Activated effector memory CD4-positive, alpha-beta T cell treated with anti-CD3 and anti-CD28 coated beads, Interleukin-2, amount 50 U/mL, for 16 hours (primary cell): ENCODE data around the gene PALMD.

Source experiments
- DNase-seq: peaks from one replicate; pipeline ENCODE4 v3.0.0-alpha.2; 2020

PALMD gene

DNA sequence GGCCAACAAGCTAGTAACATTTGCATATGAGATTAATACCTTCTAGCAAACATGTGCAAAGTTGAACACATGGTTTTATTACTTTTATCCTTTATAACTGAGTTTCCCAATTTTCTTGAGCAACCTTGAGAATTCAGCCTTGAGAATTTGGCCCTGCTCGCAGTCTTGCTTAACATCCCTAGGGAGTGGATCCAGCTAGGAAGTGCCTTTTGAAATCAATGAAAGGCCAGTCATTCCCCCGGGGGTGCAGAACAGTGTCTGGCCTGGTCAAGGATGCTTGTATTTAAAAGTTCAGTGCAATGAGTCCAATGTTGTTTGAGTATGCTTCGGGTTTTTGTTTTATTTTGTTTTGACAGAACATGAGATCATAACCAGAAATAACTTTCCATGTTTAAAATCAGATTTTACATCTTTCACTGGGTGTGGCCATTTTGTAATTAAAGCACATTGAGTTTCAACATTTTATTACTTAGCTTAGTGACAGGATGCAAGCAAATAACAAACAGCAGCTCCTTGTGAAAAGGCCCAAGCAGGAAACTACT is 16.7 kb downstream of the PALMD start:
- DNase-seq, result no peak

DNA sequence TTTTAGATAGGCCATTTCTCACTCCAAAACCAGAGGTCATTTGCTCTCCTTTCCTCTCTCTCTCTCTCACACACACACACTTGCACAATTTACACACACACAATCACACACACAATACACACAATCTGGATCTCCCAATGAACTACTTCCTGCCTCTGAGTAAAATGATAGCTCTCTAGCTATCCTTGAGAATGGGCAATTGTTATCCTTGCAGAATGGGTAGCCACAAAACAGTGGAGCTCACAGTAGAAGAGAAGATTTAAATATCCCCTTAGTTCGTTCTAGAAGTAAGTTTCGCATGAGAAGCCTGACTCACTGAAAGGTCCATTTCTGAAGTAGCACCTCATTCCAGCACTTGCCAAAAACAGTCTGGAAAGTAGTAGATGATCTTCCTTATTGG is 17.6 kb downstream of the PALMD start:
- DNase-seq, result no peak

DNA sequence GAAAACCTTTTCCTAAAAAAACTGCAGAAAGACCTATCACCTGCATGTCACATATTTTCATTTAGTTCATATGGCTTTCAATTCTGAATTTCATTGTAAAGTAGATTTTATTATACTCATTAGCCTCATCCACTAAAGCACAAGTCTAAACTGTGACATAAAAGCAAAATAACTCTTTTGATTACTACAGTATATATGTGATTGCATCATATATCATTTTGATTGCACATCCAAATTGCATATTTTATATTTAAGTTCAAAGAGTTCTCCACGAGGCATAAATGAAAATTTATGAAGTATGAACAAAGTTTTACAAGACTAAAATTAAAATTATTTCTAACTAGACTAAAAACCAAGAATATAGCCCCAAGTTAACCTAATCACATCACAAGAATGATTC is 19.3 kb downstream of the PALMD start:
- DNase-seq, result no peak

DNA sequence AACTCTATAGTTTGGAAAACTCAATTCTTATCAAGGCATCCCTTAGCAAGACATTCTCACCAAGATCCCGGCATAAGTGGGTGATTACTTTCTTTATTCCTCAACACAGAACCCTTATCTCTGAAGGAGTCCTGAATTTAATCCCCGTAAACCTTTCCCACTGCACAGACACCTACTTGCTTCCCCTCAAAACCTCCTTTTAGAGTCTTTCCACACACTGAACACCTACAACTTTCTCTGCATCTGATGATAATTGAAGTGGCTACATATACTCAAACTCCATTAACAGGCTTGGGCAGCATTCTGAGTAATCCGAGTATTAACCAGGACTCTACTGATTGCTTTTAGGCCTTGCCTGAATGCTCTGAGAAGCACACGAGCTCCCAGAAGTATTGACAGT is 23.5 kb downstream of the PALMD start:
- DNase-seq, result no peak

DNA sequence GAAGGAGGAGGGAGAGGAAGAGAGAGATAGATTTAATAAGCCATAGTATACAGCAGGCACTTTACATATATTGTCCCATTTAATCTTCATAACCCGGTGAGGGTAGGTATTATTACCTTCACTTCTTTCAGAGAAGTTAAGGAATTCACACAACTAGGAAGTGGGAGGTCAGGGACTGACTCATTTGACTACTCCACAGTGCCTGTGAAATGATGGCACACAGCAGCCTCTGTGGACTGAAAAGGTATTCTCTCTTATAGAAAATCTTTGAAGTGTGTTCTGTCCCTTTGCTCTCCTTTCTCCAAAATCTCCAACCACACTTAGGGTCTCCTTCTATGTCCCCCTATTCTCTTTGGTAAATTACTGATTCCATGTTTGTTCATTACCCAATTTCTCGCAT is 23.9 kb downstream of the PALMD start:
- DNase-seq, result no peak

DNA sequence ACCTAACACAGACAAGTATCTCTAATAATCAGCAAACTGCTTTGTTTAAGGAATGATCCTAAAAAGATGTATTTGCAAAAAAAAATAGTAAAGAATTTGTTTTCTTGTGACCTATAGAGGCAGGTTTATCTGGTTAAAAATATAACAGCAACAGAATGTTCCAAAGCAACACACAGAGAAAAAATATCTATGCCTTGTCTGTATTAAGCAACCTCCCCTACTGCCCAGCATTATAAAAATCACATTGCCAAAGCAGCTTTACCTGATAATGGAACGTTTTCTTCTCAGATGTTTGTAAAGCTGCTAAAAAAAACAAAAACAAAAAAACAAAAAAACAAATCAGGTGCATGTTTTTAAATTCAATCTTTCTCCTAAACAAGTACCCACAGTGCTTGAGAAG is 24.7 kb downstream of the PALMD start:
- no peak for DNase-seq

DNA sequence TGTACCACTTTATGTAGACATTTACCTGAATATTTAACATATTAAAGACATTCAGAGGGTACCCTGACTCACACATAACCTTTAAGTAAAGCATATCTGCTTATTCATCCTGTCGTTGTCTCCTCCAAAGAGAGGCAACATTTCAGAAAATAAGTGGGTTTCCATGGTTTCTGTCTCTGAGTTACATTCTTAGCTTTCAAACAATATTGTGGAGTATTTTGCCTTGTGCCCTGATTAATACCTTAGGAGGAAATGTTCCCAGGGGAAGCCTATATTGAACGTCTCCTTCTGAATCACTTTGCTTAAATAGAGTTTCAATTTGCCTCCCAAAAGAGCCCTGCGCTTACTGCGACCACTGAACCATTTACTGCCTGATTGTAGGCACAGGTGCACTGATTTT is 26.1 kb downstream of the PALMD start:
- DNase-seq, result no peak

DNA sequence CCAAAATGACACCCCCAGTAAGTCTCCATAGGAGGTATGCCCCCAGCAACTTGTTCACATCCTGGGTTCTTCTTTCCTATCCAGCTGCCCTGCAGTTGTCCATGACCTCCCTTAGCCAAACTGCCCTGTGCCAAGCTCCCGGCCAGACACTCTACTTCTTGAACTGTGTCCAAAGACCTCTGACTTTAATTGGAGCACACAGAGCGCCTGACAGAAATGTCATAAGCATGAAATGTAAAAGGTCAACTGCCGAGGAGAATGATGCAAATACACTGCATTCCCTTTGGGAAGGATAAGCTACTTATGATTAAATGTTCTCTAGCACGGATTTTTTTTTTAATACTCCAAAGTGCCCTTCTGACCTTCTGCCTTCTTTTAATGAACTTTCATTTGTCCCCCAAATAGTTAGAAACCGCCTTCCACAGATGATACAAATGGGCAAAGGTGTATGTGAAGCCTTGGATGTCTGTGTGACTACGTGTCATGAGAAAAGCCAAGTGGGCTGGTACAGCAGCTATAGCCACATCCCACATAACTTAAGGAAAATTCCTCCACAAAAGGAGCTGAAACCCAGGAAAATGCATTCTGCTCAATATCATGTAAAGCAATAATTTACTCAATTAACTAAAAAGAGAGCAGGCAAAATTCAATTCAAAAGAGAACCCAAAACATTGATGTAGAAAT is 26.8 kb downstream of the PALMD start:
- DNase-seq, result no peak

DNA sequence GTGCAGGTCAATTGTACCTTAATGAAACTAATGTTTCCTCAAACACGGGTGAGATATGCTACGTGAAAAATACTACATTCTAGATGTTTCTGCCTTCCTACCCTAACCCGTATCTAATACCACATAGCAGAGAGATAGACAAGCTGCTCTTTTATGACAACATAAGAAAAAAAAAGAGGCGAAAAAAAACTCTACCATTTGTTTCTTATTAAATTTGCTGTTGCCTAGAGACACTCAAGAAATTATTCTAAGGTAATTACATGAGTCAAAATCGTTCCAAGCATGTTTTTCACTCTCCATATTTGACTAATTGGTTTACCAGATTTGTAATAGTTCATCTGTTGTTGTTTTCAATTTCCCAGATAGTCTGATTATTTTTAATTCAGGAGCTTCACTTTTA is 27.4 kb downstream of the PALMD start:
- DNase-seq, result no peak

DNA sequence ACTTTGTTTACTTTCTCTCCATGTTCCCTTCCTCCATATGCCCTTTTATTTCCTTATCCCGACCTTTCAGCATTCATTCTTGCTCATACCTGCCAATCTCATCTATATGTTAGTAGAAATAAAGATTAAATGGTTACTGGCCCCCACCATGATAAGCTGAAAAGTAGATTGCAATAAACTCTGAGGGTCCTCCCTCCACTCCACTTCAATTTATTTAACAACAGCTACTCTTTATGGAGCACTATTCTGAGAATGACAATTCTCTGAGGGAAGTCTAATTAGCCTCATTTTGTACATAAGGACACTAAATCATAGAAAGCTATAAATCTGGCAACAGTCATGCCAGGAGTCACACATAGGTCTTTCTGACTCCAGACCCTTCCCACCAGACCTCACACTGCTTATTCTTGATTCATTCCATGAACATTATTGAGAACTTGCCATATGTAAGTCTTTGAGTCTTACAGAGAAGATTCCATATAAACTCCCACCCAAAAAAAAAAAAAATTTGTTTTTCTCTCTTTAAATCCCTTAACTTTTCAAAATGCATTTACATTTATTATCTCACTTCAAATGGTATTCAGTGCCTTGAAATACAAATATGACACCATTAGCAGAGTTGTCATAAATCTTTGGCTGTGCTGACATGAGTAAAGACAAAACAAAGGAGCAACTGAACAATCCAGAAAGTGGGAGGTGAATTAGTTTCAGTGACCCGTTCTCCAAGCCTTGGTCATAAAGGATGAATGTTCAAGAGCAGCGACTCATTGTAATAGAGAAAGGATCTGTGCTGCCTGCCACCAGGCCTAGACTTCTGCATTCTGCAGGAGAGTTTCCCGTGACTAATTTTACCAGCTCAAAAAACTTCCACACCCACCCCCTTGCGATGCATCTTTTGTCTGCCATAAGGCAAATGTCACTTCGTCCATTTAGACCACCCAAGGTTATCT is 28.5 kb downstream of the PALMD start:
- no peak for DNase-seq

DNA sequence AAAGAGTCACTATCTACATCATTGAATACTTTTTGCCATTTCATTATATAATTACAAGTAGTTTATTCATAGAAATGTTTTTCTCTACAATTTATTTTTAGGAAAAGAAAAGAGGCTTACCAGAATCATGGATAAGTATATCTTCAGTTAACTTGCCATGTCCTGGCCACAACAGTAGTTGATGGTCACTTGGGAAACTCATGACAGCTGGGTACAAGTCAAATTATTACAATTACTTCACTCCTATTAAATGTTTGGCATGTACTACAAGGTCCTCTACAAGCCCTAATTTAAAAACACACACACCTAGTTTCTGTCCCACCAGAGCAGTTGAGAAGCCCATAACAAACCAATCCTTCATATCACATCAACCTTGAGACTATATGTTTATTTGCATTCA is 29.4 kb downstream of the PALMD start:
- no peak for DNase-seq

DNA sequence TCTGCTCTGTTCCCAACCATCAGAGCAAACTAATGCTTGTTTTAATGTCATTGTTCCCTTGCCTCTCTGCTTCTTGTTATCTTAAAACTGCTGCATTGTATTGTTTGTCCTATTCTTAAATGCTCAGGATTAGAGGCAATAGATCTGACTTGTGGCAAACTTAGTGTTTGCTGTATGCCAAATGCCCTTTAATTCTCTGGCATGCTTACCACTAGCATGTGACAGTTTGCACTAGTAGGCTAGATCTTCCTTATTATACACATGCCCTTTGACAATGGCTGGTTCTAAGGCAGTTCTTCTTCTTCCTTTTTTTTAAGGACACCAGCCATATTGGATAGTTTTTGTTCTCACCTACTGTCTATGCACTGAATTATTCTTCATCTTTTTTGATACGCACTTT is 30.1 kb downstream of the PALMD start:
- no peak for DNase-seq

DNA sequence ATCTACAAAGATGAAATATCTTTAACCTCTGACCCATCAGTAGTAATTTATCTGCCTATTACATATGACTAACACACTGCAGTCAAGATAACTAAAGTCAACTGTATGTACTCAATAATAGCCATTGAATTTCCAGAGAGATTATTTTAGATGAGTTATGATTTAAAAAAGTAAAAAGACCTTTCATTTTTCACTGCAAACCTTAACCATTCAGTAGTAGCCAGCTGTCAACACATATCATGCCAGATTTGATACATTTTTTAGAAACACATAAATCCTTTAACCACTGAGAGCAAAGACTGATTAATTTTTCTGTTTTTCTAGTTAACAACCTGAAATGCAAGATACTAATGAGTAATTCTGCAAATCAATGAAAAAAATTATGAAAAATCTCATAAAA is 31.0 kb downstream of the PALMD start:
- no peak for DNase-seq

DNA sequence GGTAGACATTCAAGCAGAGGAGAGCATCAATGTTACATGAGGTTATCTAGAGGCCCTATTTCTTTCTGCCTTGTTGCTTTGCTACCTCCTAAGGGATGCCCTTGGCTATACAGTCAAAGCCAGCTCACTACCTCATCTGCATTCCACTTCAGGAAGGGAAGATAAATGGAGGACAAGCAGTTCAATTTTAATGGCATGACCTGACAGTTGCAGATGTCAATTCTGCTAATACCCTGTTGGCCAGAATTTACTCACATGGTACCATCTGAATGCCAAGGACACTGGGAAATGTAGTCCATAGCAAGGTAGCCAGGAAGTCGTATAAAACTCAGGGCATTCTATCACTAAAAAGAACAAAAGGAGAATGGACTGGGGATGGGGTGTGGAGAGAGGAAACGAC is 31.5 kb downstream of the PALMD start:
- DNase-seq, result no peak

DNA sequence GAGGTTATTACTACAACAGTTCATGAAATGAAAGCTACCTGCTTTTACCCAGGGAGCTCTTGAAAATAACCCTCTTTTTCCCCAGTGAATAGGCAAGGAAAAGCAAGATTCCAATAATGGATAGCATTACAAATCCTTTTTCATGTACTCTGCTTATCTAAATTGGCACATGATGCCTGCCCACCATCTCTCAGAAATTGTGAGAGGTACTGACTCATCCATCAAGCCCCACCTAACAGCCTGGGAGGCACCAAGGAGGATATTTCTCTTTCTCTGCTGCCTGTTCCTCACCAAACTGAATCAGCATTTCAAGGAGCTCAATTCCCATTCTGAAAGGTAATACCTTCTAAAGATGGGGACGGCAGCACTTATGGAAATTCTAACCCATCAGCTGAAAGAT is 34.4 kb downstream of the PALMD start:
- no peak for DNase-seq

DNA sequence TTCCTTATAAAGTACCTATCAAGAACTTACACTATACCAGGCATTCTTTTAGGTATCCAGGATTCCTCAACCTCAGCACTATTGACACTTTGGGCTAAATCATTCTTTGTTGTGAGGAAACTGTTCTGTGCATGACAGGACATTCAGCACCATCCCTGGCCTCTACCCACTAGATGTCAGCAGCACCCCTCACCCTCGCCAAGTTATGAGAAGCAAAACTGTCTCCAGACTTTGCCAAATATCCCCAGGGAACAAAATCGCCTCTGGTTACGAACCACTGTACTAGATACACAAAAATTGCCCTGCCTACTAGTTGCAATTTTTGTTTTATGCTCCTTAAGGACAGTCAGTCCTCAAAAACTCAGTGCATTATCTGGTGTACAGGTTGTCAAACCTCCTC is 35.7 kb downstream of the PALMD start:
- DNase-seq, result no peak

DNA sequence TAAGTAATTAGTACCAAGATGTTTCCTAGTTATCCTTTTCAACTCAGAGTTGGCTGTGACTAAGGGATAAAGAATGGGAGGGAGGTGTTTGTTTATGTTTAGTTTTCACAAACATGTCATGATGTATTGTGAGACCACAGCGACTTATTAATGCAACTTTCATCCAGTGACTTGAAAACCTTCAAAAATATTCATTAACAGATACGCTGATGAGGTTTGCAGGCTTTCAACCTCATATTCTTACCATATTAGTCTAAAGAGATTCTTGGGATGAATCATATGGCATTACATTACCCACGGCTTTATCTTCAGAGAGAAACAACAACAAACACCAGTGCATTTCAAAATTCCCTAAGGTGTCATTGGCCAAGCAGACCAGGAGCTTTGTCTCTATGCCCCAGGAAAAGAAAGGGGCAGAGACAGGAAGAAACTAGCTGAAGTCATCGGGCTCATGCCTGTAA is 36.4 kb downstream of the PALMD start:
- no peak for DNase-seq

DNA sequence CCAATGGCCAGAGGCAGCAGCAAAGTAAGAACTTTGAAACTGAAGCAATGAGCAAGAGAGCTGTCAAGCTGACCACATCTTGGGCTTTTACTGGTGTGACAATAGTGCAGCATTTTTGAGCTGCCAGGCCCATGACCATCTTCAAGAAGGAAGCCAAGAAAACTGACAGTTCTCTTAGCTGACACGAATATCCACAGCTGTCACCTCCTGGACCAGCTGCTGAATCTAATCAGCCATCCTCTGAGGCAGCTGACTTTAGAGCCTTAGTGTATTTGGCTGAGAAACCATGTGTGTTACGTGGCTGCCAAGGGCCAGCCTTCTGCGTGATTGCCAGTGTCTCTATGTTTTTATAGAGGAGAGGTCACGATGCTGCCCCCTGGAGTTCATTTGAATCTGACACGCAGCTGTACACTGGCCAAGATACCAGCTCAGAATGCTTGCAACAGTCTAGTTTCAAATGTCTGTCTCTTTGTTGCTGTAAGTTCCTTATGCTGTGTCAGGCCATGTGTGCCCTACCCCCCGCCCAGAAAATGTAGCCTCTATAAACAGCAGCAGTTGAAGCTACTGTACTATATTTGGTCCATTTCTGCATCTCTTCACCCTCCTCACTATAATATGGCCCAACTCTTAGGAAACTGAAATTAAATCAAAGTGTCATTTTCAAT is 39.7 kb downstream of the PALMD start:
- peak; percentile 70 for DNase-seq

DNA sequence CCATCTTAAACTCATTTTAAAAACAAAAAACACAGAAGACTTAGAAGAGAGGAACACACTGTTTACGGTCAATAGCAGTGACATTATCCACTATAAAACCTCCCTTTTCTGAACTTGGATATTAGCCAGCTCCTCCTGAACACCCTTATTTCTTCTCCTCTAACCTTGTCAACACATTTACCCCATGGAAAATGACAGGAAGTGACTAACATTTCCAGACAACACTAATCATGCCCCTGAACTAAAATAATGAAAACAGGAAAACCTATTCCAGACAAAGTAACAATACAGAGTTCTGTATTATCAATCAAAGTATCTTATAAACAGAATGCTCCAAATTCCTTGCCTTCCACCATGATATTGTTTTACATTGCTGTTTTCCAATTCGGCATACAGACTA is 45.3 kb downstream of the PALMD start:
- no peak for DNase-seq

DNA sequence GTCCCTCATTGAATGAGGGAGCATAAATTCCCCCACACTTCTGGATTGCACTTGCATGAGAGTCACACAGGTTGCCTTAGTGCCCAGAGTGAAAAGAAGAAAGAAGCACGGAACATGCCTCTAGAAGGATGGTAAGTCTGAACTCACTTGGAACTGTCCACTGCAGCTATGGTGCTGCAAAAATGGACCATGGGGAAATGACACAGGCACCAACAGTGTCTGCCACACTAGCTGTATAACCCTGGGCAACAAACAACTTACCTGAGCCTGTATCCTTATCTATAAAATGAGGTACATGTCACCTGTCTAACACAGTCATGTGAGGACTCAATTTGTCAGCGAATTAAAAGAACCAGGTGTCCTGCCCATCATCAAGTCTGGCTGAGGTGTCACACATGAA is 50.7 kb downstream of the PALMD start:
- no peak for DNase-seq

DNA sequence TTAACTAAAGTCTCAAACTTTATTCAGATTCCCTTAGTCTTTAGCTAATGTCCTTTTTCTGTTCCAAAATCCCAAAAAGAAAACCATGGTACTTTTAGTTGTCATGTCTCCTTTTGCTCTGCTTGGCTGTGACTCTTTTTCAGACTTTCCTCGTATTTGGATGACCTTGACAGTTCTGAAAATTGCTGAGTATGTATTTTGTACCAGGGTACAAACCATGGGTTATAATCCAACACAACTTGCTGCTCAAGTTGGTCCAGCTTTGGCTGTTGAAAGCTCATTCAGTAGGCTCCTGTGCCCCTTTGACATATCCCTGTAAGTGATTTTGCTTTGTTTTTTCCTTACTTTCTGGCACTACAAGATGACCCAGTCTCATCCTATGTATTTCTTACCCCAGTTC is 51.7 kb downstream of the PALMD start:
- no peak for DNase-seq

DNA sequence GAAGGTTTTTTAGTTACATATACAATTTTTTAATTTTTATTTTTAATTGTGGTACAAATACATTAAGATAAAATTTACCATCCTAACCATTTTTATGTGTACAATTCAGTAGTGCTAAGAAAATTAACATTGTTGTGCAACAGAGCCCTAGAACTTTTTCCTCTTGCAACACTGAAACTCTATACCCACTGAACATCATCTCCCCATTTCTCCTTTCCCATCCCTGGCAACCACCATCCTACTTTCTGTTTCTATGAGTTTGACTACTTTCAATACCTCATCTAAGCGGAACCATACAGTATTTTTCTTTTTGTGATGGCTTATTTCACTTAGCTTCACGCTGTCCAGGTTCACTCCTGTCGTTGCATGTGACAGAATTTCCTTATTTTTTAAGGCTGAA is 54.1 kb downstream of the PALMD start:
- DNase-seq, result no peak

DNA sequence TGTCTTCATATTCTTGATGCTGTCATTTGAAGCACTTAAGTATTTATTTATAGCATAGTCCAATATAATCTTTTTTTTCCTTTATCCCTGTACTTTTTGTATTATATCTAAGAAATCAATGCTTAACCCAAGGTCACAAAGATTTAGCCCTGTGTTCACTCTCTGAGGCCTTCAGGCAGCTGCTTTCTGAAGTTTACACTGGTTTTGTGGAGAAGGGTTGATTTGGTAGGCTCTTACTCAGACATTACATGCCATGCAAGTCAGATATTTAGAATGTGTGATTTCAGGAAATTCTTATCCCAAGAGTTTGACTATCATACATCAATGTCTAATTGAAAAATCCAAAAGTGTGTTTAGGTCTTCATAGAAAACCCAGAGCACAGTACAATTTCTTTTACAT is 56.3 kb downstream of the PALMD start:
- DNase-seq, result no peak
